Fibroblast of pulmonary artery (primary cell): ENCODE data around the gene TGM4.
A peak's percentile ranks its signal among the peaks of the same experiment; 100 is the strongest.
"Not testable (repeated sequence)": the region's sequence is repeated elsewhere in the genome, so short reads cannot be mapped to it uniquely, and the experiment has no call there.

Experiments used
- DNase-seq: peaks from one replicate; pipeline ENCODE4 v3.0.0-alpha.2; 2010; ENCODE audit warnings: low read depth
- H3K4me3 ChIP-seq: replicated peaks from 2 replicates; pipeline ENCODE4 v1.5.1; 2011; ENCODE audit warnings: low read depth, mild to moderate bottlenecking, control low read depth, low read length, moderate library complexity
- CTCF ChIP-seq: IDR thresholded peaks from 2 replicates; pipeline ENCODE4 v1.5.1; 2011; ENCODE audit warnings: mild to moderate bottlenecking, control low read depth, low read length, inconsistent platforms; ENCODE audit errors: missing control alignments

The TGM4 gene

DNA sequence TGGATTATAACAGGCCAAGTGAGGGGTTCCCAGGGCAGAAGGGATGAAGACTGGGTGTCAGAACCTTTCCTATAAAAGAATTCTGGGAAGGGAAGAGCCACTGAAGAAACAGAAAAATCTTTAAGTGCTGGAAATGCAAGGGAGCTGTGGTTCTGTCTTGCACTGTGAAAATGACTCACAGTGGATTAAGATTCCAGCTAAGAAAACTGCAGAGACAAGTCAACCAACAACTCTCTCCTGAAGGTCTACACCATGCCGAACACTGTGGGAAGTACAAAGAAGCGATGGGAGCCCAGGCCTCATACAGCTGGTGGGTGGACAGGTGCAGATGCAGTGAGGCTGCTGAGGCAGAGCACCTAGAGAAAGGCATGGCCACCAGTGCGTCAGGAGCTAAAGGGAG is 73.8 kb downstream of the TGM4 start:
- no peak for TF ChIP-seq CTCF
- no peak overlapping the region for H3K4me3 ChIP-seq
- DNase-seq: no peak

- not testable (repeated sequence) for H3K4me3 ChIP-seq, DNase-seq
Measured at GRCh38 chr3:44949770-44950169, 75.4 kb downstream of the TGM4 start.

DNA sequence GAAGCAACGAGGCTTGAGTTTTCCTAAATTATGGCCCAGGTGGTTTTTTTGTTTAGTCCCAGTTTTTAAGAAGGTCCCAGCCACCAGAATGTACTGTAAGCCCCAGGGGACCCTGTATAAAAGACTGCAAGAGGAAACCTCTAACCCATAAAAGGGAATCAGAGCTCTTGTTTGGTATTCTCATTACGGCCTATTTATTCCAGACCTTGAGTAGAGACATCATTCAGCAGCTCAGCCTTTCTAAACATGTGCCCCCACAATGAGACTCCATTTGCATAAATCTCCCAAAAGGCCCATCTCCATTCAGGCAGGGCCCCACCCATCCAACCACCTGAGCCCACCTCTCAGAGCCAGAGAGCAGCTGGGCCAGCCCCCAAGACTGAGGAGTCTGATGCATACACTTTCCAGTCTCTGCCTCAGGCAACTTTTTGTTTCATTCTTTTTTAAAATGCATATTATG is 75.9 kb downstream of the TGM4 start:
- no peak for TF ChIP-seq CTCF
- H3K4me3 ChIP-seq: no peak overlapping the region
- no peak for DNase-seq

- no peak for TF ChIP-seq CTCF
- no peak overlapping the region for H3K4me3 ChIP-seq
- DNase-seq: no peak
Measured at GRCh38 chr3:44952689-44953088, 78.3 kb downstream of the TGM4 start.

GRCh38 chr3:44954304-44954703 is 79.9 kb downstream of the TGM4 start:
- DNase-seq: no peak
- no peak for TF ChIP-seq CTCF
- no peak overlapping the region for H3K4me3 ChIP-seq

- TF ChIP-seq CTCF: no peak
- peak; percentile 64 for DNase-seq
- no peak overlapping the region for H3K4me3 ChIP-seq
Measured at GRCh38 chr3:44954962-44955361, 80.6 kb downstream of the TGM4 start.

GRCh38 chr3:44955917-44956316 is 81.5 kb downstream of the TGM4 start:
- no peak for DNase-seq
- no peak overlapping the region for H3K4me3 ChIP-seq
- no peak for TF ChIP-seq CTCF
